Dermis microvascular lymphatic vessel endothelial cell (primary cell): Measurements from ENCODE around the gene MAP4. TPM values are rescaled to one million over a fixed set of nuclear protein-coding genes. Genes with fewer than 3 reads are reported as not detected.
"Not testable (repeated sequence)": the region's sequence is repeated elsewhere in the genome, so short reads cannot be mapped to it uniquely, and the experiment has no call there.

Experiments
- DNase-seq, 2 donors: peaks; one replicate each; pipeline versions ENCODE4 v3.0.0 to v3.0.0-alpha.2; 2010; ENCODE audit warnings: low read depth in 2 of 2
- total RNA-seq: library from RNA; depleted of rRNA; stranded (reverse); fragments of >200 nt; gene quantifications from 2 replicates; pipeline ENCODE4 v1.2.1, GENCODE V29; 2014

Gene MAP4
- total RNA-seq, 1 donor from 2014 or later: 41.2 TPM

GRCh38 chr3:47846880-47847248 is 169.4 kb downstream of the MAP4 start:
- DNase-seq: no peak

GRCh38 chr3:47846186-47846879 is 169.9 kb downstream of the MAP4 start:
- DNase-seq: no peak

- no peak for DNase-seq
Observed at GRCh38 chr3:47841786-47842349, 174.3 kb downstream of the MAP4 start.

- no peak for DNase-seq
Observed at GRCh38 chr3:47838503-47838902, 177.7 kb downstream of the MAP4 start.

- DNase-seq: no peak
Observed at GRCh38 chr3:47836986-47837385, 179.2 kb downstream of the MAP4 start.

- DNase-seq: not testable (repeated sequence)
Observed at GRCh38 chr3:47829482-47829881, 186.7 kb downstream of the MAP4 start.

GRCh38 chr3:47825590-47825989 is 190.6 kb downstream of the MAP4 start:
- DNase-seq: no peak

- peak; percentile 66 to 90 for DNase-seq
Observed at GRCh38 chr3:47824541-47825473, 191.4 kb downstream of the MAP4 start.

GRCh38 chr3:47817609-47818008 is 198.6 kb downstream of the MAP4 start:
- no peak for DNase-seq

- no peak for DNase-seq
Observed at GRCh38 chr3:47813551-47814177, 202.6 kb downstream of the MAP4 start.

- DNase-seq: no peak
Observed at GRCh38 chr3:47804577-47804976, 211.6 kb downstream of the MAP4 start.

- peak in 1 of 2 donors; percentile 8 for DNase-seq
Observed at GRCh38 chr3:47803480-47804025, 212.7 kb downstream of the MAP4 start.

GRCh38 chr3:47802734-47803479 is 213.3 kb downstream of the MAP4 start, which contains the start of gene DHX30:
Gene DHX30, plus strand, starts transcription at chr3:47803138. Its CDS starts 7,546 bp downstream, at chr3:47810684.
- peak in 1 of 2 donors; percentile 90 for DNase-seq

Other genes starting within 250 kb of the MAP4 start
- 25.7 and 27.2 TPM in 2 replicates for gene SMARCC1, start 234.5 kb downstream of the MAP4 start, total RNA-seq
- 44.3 and 63.3 TPM in 2 replicates for gene DHX30, start 213.3 kb downstream of the MAP4 start, total RNA-seq
- gene CDC25A, start 172.0 kb upstream of the MAP4 start, total RNA-seq: 8.6 and 9.1 TPM in 2 replicates
- gene CAMP, start 207.1 kb upstream of the MAP4 start, total RNA-seq: not detected in 2 replicates
- gene ZNF589, start 224.7 kb upstream of the MAP4 start, total RNA-seq: 2.8 and 3.4 TPM in 2 replicates